H9 (cell line): ENCODE measurements around the gene RPL29. TPM values are rescaled to one million over a fixed set of nuclear protein-coding genes. Genes with fewer than 3 reads are reported as not detected.

Experiments used
- DNase-seq: peaks from one replicate; pipeline ENCODE4 v3.0.0-alpha.2; 2017
- H2AFZ ChIP-seq: one replicate; pipeline ENCODE4 v1.6.1; 2013; ENCODE audit warnings: mild to moderate bottlenecking, low read length, control low read depth, moderate library complexity
- H2AK5ac ChIP-seq: 2 replicates; pipeline ENCODE4 v1.6.1; 2013; ENCODE audit warnings: low read length, control low read depth, mixed read lengths; ENCODE audit not compliant: insufficient read length
- H2BK120ac ChIP-seq: one replicate; pipeline ENCODE4 v1.6.1; 2013; ENCODE audit warnings: low read depth, mild to moderate bottlenecking, low read length, control low read depth, inconsistent platforms; ENCODE audit not compliant: poor library complexity, severe bottlenecking
- H2BK12ac ChIP-seq: 2 replicates; pipeline ENCODE4 v1.6.1; 2013; ENCODE audit warnings: low read length, control low read depth, mixed read lengths, low read depth; ENCODE audit not compliant: insufficient read length
- H2BK15ac ChIP-seq: 2 replicates; pipeline ENCODE4 v1.6.1; 2013; ENCODE audit warnings: low read depth, low read length, control low read depth
- H2BK20ac ChIP-seq: one replicate; pipeline ENCODE4 v1.6.1; 2013; ENCODE audit warnings: low read depth, mild to moderate bottlenecking, low read length, control low read depth, inconsistent platforms; ENCODE audit not compliant: poor library complexity, severe bottlenecking
- H2BK5ac ChIP-seq: 2 replicates; pipeline ENCODE4 v1.6.1; 2013; ENCODE audit warnings: low read length, control low read depth, mixed read lengths; ENCODE audit not compliant: insufficient read length
- H3K14ac ChIP-seq: 2 replicates; pipeline ENCODE4 v1.6.1; 2013; ENCODE audit warnings: low read length, control low read depth; ENCODE audit not compliant: insufficient read depth
- H3K18ac ChIP-seq: 2 replicates; pipeline ENCODE4 v1.6.1; 2013; ENCODE audit warnings: low read depth, mild to moderate bottlenecking, mixed read lengths, low read length, control low read depth; ENCODE audit not compliant: insufficient read length
- H3K23ac ChIP-seq: 2 replicates; pipeline ENCODE4 v1.6.1; 2013; ENCODE audit warnings: low read length, control low read depth, mixed read lengths, low read depth; ENCODE audit not compliant: insufficient read length
- H3K23me2 ChIP-seq: 2 replicates; pipeline ENCODE4 v1.6.1; 2013; ENCODE audit warnings: low read depth, mild to moderate bottlenecking, mixed read lengths, low read length, control low read depth; ENCODE audit not compliant: insufficient read length, poor library complexity, severe bottlenecking
- H3K27ac ChIP-seq: 2 replicates; pipeline ENCODE4 v1.5.1; 2013; ENCODE audit warnings: low read length, control low read depth, mixed read lengths, low read depth; ENCODE audit not compliant: insufficient read length
- H3K27me3 ChIP-seq: 2 replicates; pipeline ENCODE4 v1.6.1; 2013; ENCODE audit warnings: low read length, control low read depth, inconsistent platforms; ENCODE audit not compliant: insufficient read depth
- H3K4ac ChIP-seq: 2 replicates; pipeline ENCODE4 v1.6.1; 2013; ENCODE audit warnings: low read depth, mild to moderate bottlenecking, control low read depth, inconsistent platforms, low read length, moderate library complexity
- H3K4me1 ChIP-seq: 2 replicates; pipeline ENCODE4 v1.6.1; 2013; ENCODE audit warnings: low read length, control low read depth, inconsistent platforms; ENCODE audit not compliant: insufficient read depth
- H3K4me2 ChIP-seq: 2 replicates; pipeline ENCODE4 v1.6.1; 2013; ENCODE audit warnings: low read length, control low read depth, mixed read lengths; ENCODE audit not compliant: insufficient read length, insufficient read depth
- H3K56ac ChIP-seq: 2 replicates; pipeline ENCODE4 v1.6.1; 2013; ENCODE audit warnings: low read depth, mild to moderate bottlenecking, mixed read lengths, low read length, control low read depth; ENCODE audit not compliant: insufficient read length
- H3K79me1 ChIP-seq: 2 replicates; pipeline ENCODE4 v1.6.1; 2013; ENCODE audit warnings: low read depth, mild to moderate bottlenecking, moderate library complexity, low read length, control low read depth, inconsistent platforms; ENCODE audit not compliant: insufficient read depth, poor library complexity, severe bottlenecking
- H3K79me2 ChIP-seq: 2 replicates; pipeline ENCODE4 v1.6.1; 2013; ENCODE audit warnings: low read length, control low read depth, inconsistent platforms; ENCODE audit not compliant: insufficient read depth
- H3K9ac ChIP-seq: 2 replicates; pipeline ENCODE4 v1.6.1; 2013; ENCODE audit warnings: low read length, control low read depth, mixed read lengths; ENCODE audit not compliant: insufficient read length; ENCODE audit errors: extremely low read depth
- H3K9me3 ChIP-seq: one replicate; pipeline ENCODE4 v1.6.1; 2013; ENCODE audit warnings: low read depth, low read length, inconsistent platforms; ENCODE audit not compliant: control insufficient read depth
- H3T11ph ChIP-seq: one replicate; pipeline ENCODE4 v1.6.1; 2013; ENCODE audit warnings: mild to moderate bottlenecking, low read length, control low read depth, inconsistent platforms
- H4K20me1 ChIP-seq: one replicate; pipeline ENCODE4 v1.6.1; 2013; ENCODE audit not compliant: control insufficient read depth, insufficient read length, insufficient read depth
- H4K5ac ChIP-seq: 2 replicates; pipeline ENCODE4 v1.6.1; 2013; ENCODE audit warnings: low read depth, mild to moderate bottlenecking, mixed read lengths, low read length, control low read depth; ENCODE audit not compliant: insufficient read length
- H4K8ac ChIP-seq: replicated peaks from 2 replicates; pipeline ENCODE4 v1.6.1; 2013; ENCODE audit warnings: low read length, control low read depth, mixed read lengths, low read depth; ENCODE audit not compliant: insufficient read length
- H4K91ac ChIP-seq: 2 replicates; pipeline ENCODE4 v1.6.1; 2013; ENCODE audit warnings: low read depth, mild to moderate bottlenecking, moderate library complexity, mixed read lengths, low read length, control low read depth; ENCODE audit not compliant: insufficient read length
- H3K27ac Mint-ChIP-seq, 3 experiments: 2 replicates in 2 of 3; 3 replicates in 1 of 3; pipeline ENCODE4 v1.8.0; 2020 to 2021; ENCODE audit warnings: mixed read lengths in 3 of 3, mild to moderate bottlenecking in 1 of 3, moderate library complexity in 1 of 3
- H3K27me3 Mint-ChIP-seq: 2 replicates; pipeline ENCODE4 v1.8.0; 2021; ENCODE audit warnings: low read depth, mild to moderate bottlenecking, moderate library complexity, mixed read lengths
- H3K36me3 Mint-ChIP-seq, 3 experiments: 2 replicates in 2 of 3; 3 replicates in 1 of 3; pipeline ENCODE4 v1.8.0; 2020 to 2021; ENCODE audit warnings: low read depth in 3 of 3, mixed read lengths in 3 of 3; ENCODE audit not compliant: insufficient read depth in 1 of 3
- H3K4me1 Mint-ChIP-seq, 2 experiments: 2 replicates each; pipeline ENCODE4 v1.8.0; 2020; ENCODE audit warnings: mixed read lengths in 2 of 2
- H3K4me3 Mint-ChIP-seq, 2 experiments: 2 replicates in 1 of 2; 3 replicates in 1 of 2; pipeline ENCODE4 v1.8.0; 2020 to 2021; ENCODE audit warnings: mild to moderate bottlenecking in 2 of 2, mixed read lengths in 2 of 2, moderate library complexity in 1 of 2
- H3K9me3 Mint-ChIP-seq, 2 experiments: 2 replicates in 1 of 2; 3 replicates in 1 of 2; pipeline ENCODE4 v1.8.0; 2020; ENCODE audit warnings: mild to moderate bottlenecking in 2 of 2, mixed read lengths in 2 of 2, moderate library complexity in 1 of 2
- CTCF ChIP-seq: fragments of 200-600 bp; sonication (generic); conservative IDR thresholded peaks from 3 replicates; pipeline ENCODE4 v1.8.0; 2021; ENCODE audit warnings: antibody characterized with exemption, mild to moderate bottlenecking
- WGBS: extraction: QIAGEN DNeasy Blood & Tissue Kit; methylation state at CpG from one replicate; pipeline ENCODE4 v1.1.7; 2013; ENCODE audit warnings: missing lambda C conversion rate, low lambda C conversion rate, mixed read lengths; ENCODE audit not compliant: insufficient read length; ENCODE audit errors: extremely low coverage; 5-methylcytosine and 5-hydroxymethylcytosine counted together
- total RNA-seq: library from RNA; stranded (reverse); gene quantifications from 2 replicates; pipeline ENCODE4 v1.2.1, GENCODE V29; 2021

Gene RPL29
- total RNA-seq, 1 experiment from 2014 or later, result 1,592 TPM

GRCh38 chr3:52037291-52037690 lies 41.6 kb upstream of the RPL29 start:
- no peak overlapping the region for H2BK20ac ChIP-seq
- H4K20me1 ChIP-seq, result no peaks in the 10 kb centered on the region
- H3K27ac ChIP-seq, result no peak overlapping the region
- no peak overlapping the region for H3T11ph ChIP-seq
- H3K27ac Mint-ChIP-seq, result no peak overlapping the region
- no peaks in the 10 kb centered on the region for H3K27me3 ChIP-seq
- no peak overlapping the region; the same call in 1 of the 2 replicates for H3K4ac ChIP-seq
- H3K79me2 ChIP-seq, result no peaks in the 10 kb centered on the region
- H3K23me2 ChIP-seq, result no peaks in the 10 kb centered on the region
- H2BK120ac ChIP-seq, result no peak overlapping the region
- no peaks in the 10 kb centered on the region for H3K9me3 Mint-ChIP-seq
- no peak overlapping the region for H3K56ac ChIP-seq
- DNase-seq, result no peak
- no peak overlapping the region for H3K14ac ChIP-seq
- H4K91ac ChIP-seq, result no peak overlapping the region
- no peak overlapping the region for H2BK5ac ChIP-seq
- no peak overlapping the region for H2AK5ac ChIP-seq
- H4K8ac ChIP-seq, result no peak overlapping the region
- H3K4me1 ChIP-seq, result no peaks in the 10 kb centered on the region
- H3K18ac ChIP-seq, result no peak overlapping the region
- no peak overlapping the region for H4K5ac ChIP-seq
- H3K4me1 Mint-ChIP-seq, result peaks cover 0 to 10% of the 10 kb centered on the region in 2 experiments; a peak in 2 of 4 replicates
- no peak overlapping the region for H3K9ac ChIP-seq
- no peak overlapping the region for H2BK15ac ChIP-seq
- no peak overlapping the region for H3K23ac ChIP-seq
- no peak overlapping the region for H2BK12ac ChIP-seq
- TF ChIP-seq CTCF, result no peak
- H3K9me3 ChIP-seq, result no peaks in the 10 kb centered on the region
- no peak overlapping the region for H3K4me3 Mint-ChIP-seq
- no peak overlapping the region for H3K4me2 ChIP-seq
- no peaks in the 10 kb centered on the region; the same call in 1 of the 2 replicates for H3K27me3 Mint-ChIP-seq
- no CpG with 5 or more reads among the region's 4 CpGs for WGBS
- H3K36me3 Mint-ChIP-seq, result no peaks in the 10 kb centered on the region
- H3K79me1 ChIP-seq, result no peaks in the 10 kb centered on the region
- H2AFZ ChIP-seq, result no peak overlapping the region
